ENCODE results near the gene TRPM5.

TRPM5 gene

DNA sequence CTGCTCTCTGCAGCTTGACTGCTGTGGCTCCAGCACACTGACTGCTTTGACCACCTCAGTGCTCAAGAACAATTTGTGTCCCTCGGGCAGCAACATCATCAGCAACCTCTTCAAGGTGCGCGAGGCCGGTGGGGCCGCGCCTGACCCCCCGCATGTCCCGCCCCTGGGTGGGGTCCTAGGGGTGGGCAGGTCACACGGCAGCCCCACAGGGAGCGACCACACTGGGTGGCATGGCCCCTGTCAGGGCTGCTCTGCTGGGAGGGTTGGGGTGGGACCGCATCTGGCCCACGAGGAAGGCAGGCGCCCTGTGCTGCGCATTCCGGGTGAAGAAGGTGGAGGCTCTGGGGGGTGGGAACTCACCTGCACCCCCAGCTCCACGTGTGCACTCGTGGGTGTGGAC, 48.5 kb downstream of the TRPM5 start:
- TF ChIP-seq CTCF (IDR thresholded peaks at IDR 0.05; ENCODE audit: control extremely low read depth, extremely low read depth, low read depth, missing control alignments): no peak
- POLR2A ChIA-PET: interaction anchor here (1.9 kb wide), 1 partner anchor 18 kb away, joined by 6 read pairs; no protein-coding TSS in a partner anchor
- CTCF ChIA-PET: interaction anchor here (4.9 kb wide), 1 partner anchor 9 kb away, joined by 25 read pairs; no protein-coding TSS in a partner anchor
- no peak for DNase-seq (ENCODE audit: extremely low spot score)

GRCh38 chr11:2395211-2395730, 49.0 kb downstream of the TRPM5 start:
- ChIA-PET POLR2A (interaction anchor here (1.9 kb wide), 1 partner anchor 17 kb away, joined by 6 read pairs; no protein-coding TSS in a partner anchor), CTCF (interaction anchor here (4.9 kb wide), 1 partner anchor 9 kb away, joined by 25 read pairs; no protein-coding TSS in a partner anchor)
- no peak for TF ChIP-seq CTCF (IDR thresholded peaks at IDR 0.05; ENCODE audit: control extremely low read depth, extremely low read depth, low read depth, missing control alignments)
- no peak for DNase-seq (ENCODE audit: extremely low spot score)

DNA sequence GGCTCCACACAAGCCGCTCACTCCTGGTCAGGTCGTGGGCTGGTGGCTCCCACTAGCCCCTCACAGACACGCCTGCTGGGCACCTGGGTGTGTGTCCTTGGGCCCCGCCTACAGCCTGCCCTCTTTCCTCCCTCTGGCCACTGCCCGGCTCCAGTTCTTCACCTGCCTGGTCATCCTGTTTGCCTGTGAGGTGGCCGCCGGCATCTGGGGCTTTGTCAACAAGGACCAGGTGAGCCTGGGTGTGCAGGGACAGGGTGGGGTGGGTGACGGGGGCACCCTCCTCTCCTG, 49.6 kb downstream of the TRPM5 start:
- ChIA-PET CTCF (no interaction called here), POLR2A (no interaction called here)
- no peak for DNase-seq (ENCODE audit: extremely low spot score)
- TF ChIP-seq CTCF (IDR thresholded peaks at IDR 0.05; ENCODE audit: control extremely low read depth, extremely low read depth, low read depth, missing control alignments): no peak
